IMR-90 (cell line): Measurements from ENCODE around the gene MMS19. TPM values are rescaled to one million over a fixed set of nuclear protein-coding genes. Genes with fewer than 3 reads are reported as not detected.

Experiments used
- ATAC-seq: fragments of 200-7000 bp; cut with Tn5 transposase; 2 replicates; pipeline ENCODE4 v1.9.1; 2020; ENCODE audit warnings: low read depth, mild to moderate bottlenecking, moderate library complexity
- BruUV-seq: library from RNA; stranded (reverse); fragments of 400-500 nt; replicated peaks from 2 replicates; lab custom pipeline; 2021; lab: Mats Ljungman, UMichigan
- CTCF ChIA-PET: fragments of 300-600 bp; formaldehyde crosslinking; extraction: SDS; loops from one replicate; lab custom pipeline; 2021; ENCODE audit warnings: antibody characterized with exemption; lab: Yijun Ruan, JAX
- POLR2A ChIA-PET: fragments of 300-600 bp; sonication (Branson Sonifier 250); formaldehyde crosslinking; loops from one replicate; lab custom pipeline; 2022; ENCODE audit warnings: antibody characterized with exemption; ENCODE audit not compliant: unreplicated experiment; lab: Charles Lee
- DNase-seq: peaks from one replicate; pipeline ENCODE4 v3.0.0; 2013
- H2AFZ ChIP-seq: replicated peaks from 2 replicates; pipeline ENCODE3; 2013; ENCODE audit warnings: low read length, mild to moderate bottlenecking; ENCODE audit not compliant: poor library complexity
- H2AK5ac ChIP-seq: 2 replicates; pipeline ENCODE4 v1.6.1; 2013; ENCODE audit warnings: low read depth, low read length, inconsistent platforms
- H2AK9ac ChIP-seq: replicated peaks from 2 replicates; pipeline ENCODE3; 2013; ENCODE audit warnings: mild to moderate bottlenecking, low read depth, low read length, moderate library complexity; ENCODE audit not compliant: poor library complexity
- H2BK120ac ChIP-seq: 2 replicates; pipeline ENCODE4 v1.6.1; 2013; ENCODE audit warnings: low read depth, low read length, inconsistent platforms
- H2BK15ac ChIP-seq: 3 replicates; pipeline ENCODE4 v1.6.1; 2013; ENCODE audit warnings: low read depth, low read length, inconsistent platforms
- H2BK20ac ChIP-seq: 2 replicates; pipeline ENCODE4 v1.6.1; 2013; ENCODE audit warnings: low read depth, mild to moderate bottlenecking, inconsistent platforms, low read length, moderate library complexity
- H2BK5ac ChIP-seq: 2 replicates; pipeline ENCODE4 v1.6.1; 2013; ENCODE audit warnings: mild to moderate bottlenecking, low read depth, low read length, inconsistent platforms; ENCODE audit not compliant: poor library complexity, severe bottlenecking
- H3K14ac ChIP-seq: replicated peaks from 2 replicates; pipeline ENCODE4 v1.6.1; 2013; ENCODE audit warnings: low read depth, low read length, inconsistent platforms
- H3K18ac ChIP-seq: 2 replicates; pipeline ENCODE4 v1.6.1; 2013; ENCODE audit warnings: low read depth, low read length, control low read depth
- H3K23ac ChIP-seq: 2 replicates; pipeline ENCODE4 v1.6.1; 2013; ENCODE audit warnings: low read depth, low read length, inconsistent platforms
- H3K27ac ChIP-seq: 2 replicates; pipeline ENCODE4 v1.5.1; 2013; ENCODE audit warnings: mild to moderate bottlenecking, control low read depth, low read length; ENCODE audit not compliant: insufficient read depth
- H3K27me3 ChIP-seq: 2 replicates; pipeline ENCODE4 v1.6.1; 2013; ENCODE audit warnings: low read length; ENCODE audit not compliant: control insufficient read depth, insufficient read depth
- H3K36me3 ChIP-seq: 2 replicates; pipeline ENCODE4 v1.6.1; 2013; ENCODE audit warnings: low read length, mixed read lengths; ENCODE audit not compliant: control insufficient read depth, insufficient read depth
- H3K4ac ChIP-seq: 2 replicates; pipeline ENCODE4 v1.6.1; 2013; ENCODE audit warnings: low read depth, low read length, inconsistent platforms
- H3K4me1 ChIP-seq: 2 replicates; pipeline ENCODE4 v1.6.1; 2013; ENCODE audit warnings: low read length, mixed read lengths; ENCODE audit not compliant: control insufficient read depth, insufficient read depth
- H3K4me2 ChIP-seq: 2 replicates; pipeline ENCODE4 v1.6.1; 2013; ENCODE audit warnings: low read depth, mild to moderate bottlenecking, control low read depth, low read length, moderate library complexity
- H3K4me3 ChIP-seq: 2 replicates; pipeline ENCODE4 v1.5.1; 2013; ENCODE audit warnings: low read depth, mild to moderate bottlenecking, control low read depth, low read length, moderate library complexity; ENCODE audit not compliant: insufficient read depth
- H3K56ac ChIP-seq: 2 replicates; pipeline ENCODE4 v1.6.1; 2013; ENCODE audit warnings: low read length, inconsistent platforms; ENCODE audit not compliant: insufficient read depth; ENCODE audit errors: extremely low read depth
- H3K79me1 ChIP-seq, 2 experiments: 2 replicates each; pipeline ENCODE4 v1.6.1; 2013; ENCODE audit warnings: low read length in 2 of 2, inconsistent platforms in 1 of 2, low read depth in 1 of 2
- H3K9ac ChIP-seq: 2 replicates; pipeline ENCODE4 v1.6.1; 2013; ENCODE audit warnings: low read depth, low read length, control low read depth
- H3K9me1 ChIP-seq: 2 replicates; pipeline ENCODE4 v1.6.1; 2013; ENCODE audit warnings: low read length, inconsistent platforms; ENCODE audit not compliant: insufficient read depth
- H3K9me3 ChIP-seq: 2 replicates; pipeline ENCODE4 v1.6.1; 2013; ENCODE audit warnings: low read length; ENCODE audit not compliant: control insufficient read depth, insufficient read depth
- H4K20me1 ChIP-seq: 2 replicates; pipeline ENCODE4 v1.6.1; 2013; ENCODE audit warnings: low read length, inconsistent platforms; ENCODE audit not compliant: insufficient read depth
- H4K5ac ChIP-seq: 2 replicates; pipeline ENCODE4 v1.6.1; 2013; ENCODE audit warnings: mild to moderate bottlenecking, low read depth, low read length, control low read depth
- H4K8ac ChIP-seq, 2 experiments: 2 replicates each; pipeline ENCODE4 v1.6.1; 2013; ENCODE audit warnings: low read depth in 2 of 2, low read length in 2 of 2, control low read depth in 1 of 2, inconsistent platforms in 1 of 2
- H4K91ac ChIP-seq: 2 replicates; pipeline ENCODE4 v1.6.1; 2013; ENCODE audit warnings: low read depth, low read length, inconsistent platforms; ENCODE audit not compliant: insufficient read depth
- BHLHE40 ChIP-seq: fragments of 150-350 bp; IDR thresholded peaks from 2 replicates; pipeline ENCODE4 v1.6.1; 2016; ENCODE audit warnings: mild to moderate bottlenecking, low read depth, low read length
- CEBPB ChIP-seq: IDR thresholded peaks from 2 replicates; pipeline ENCODE4 v1.6.1; 2012; ENCODE audit warnings: low read depth, low read length, improper control_type of control experiment
- CHD1 ChIP-seq: IDR thresholded peaks from 2 replicates; pipeline ENCODE4 v1.6.1; 2012; ENCODE audit warnings: low read depth, low read length, improper control_type of control experiment
- FOS ChIP-seq: fragments of 150-350 bp; IDR thresholded peaks from 2 replicates; pipeline ENCODE4 v1.6.1; 2016; ENCODE audit warnings: low read depth, low read length
- MAFK ChIP-seq: IDR thresholded peaks from 2 replicates; pipeline ENCODE4 v1.6.1; 2012; ENCODE audit warnings: low read depth, low read length, improper control_type of control experiment
- MAZ ChIP-seq: IDR thresholded peaks from 2 replicates; pipeline ENCODE4 v1.6.1; 2012; ENCODE audit warnings: low read depth, mild to moderate bottlenecking, low read length, improper control_type of control experiment, moderate library complexity, borderline replicate concordance
- MXI1 ChIP-seq: IDR thresholded peaks from 2 replicates; pipeline ENCODE4 v1.6.1; 2012; ENCODE audit warnings: low read depth, mild to moderate bottlenecking, low read length, moderate library complexity, borderline replicate concordance
- NFE2L2 ChIP-seq: fragments of 150-350 bp; IDR thresholded peaks from 2 replicates; pipeline ENCODE4 v1.6.1; 2016; ENCODE audit warnings: low read depth, mild to moderate bottlenecking, low read length
- POLR2A ChIP-seq: IDR thresholded peaks from 2 replicates; pipeline ENCODE4 v1.6.1; 2012; ENCODE audit warnings: mild to moderate bottlenecking, low read depth, low read length
- RAD21 ChIP-seq: IDR thresholded peaks from 2 replicates; pipeline ENCODE4 v1.6.1; 2012; ENCODE audit warnings: low read length, improper control_type of control experiment
- RCOR1 ChIP-seq: IDR thresholded peaks from 2 replicates; pipeline ENCODE4 v1.6.1; 2012; ENCODE audit warnings: mild to moderate bottlenecking, low read length, improper control_type of control experiment; ENCODE audit not compliant: insufficient replicate concordance
- RFX5 ChIP-seq: IDR thresholded peaks from 2 replicates; pipeline ENCODE4 v1.8.0; 2012; ENCODE audit warnings: low read depth, mild to moderate bottlenecking, low read length, moderate library complexity
- SMC3 ChIP-seq: fragments of 150-350 bp; IDR thresholded peaks from 2 replicates; pipeline ENCODE4 v1.6.1; 2016; ENCODE audit warnings: low read depth, mild to moderate bottlenecking, antibody characterized with exemption, low read length, moderate library complexity
- WGBS, 2 experiments: methylation state at CpG; one replicate each; pipeline versions ENCODE4 v1.1.5 to v1.1.7; 2013; ENCODE audit warnings: missing lambda C conversion rate in 2 of 2; ENCODE audit not compliant: insufficient read length in 1 of 2; ENCODE audit errors: extremely low coverage in 2 of 2; 5-methylcytosine and 5-hydroxymethylcytosine counted together
- dilution Hi-C: fragments of 300-500 bp; cut with HindIII; formaldehyde crosslinking; loops from one replicate; pipeline ENCODE4 v1.14.3; 2018; ENCODE audit warnings: low sequenced_read_pairs; ENCODE audit not compliant: unreplicated experiment
- in situ Hi-C: fragments of 300-500 bp; cut with MboI; formaldehyde crosslinking; loops from 3 replicates; pipeline ENCODE4 v1.14.3; 2019; ENCODE audit warnings: low sequenced_read_pairs, inconsistent platforms, mixed read lengths
- intact Hi-C: fragments of 100-400 bp; cut with micrococcal nuclease; formaldehyde crosslinking; loops from 2 replicates; pipeline ENCODE4 v1.10.0; 2022
- polyA plus RNA-seq, 3 experiments: library from polyadenylated mRNA; depleted of rRNA; stranded (reverse); fragments of >200 nt; gene quantifications; 2 replicates each; pipeline ENCODE4 v1.2.3, GENCODE V29; 2012; ENCODE audit warnings: low replicate concordance in 1 of 3
- total RNA-seq: library from RNA; depleted of rRNA; stranded (reverse); fragments of >200 nt; gene quantifications from 2 replicates; pipeline ENCODE4 v1.2.3, GENCODE V29; 2012
- TF ChIP-seq, protein P1 (sequence below): fragments of 150-350 bp; IDR thresholded peaks from 2 replicates; pipeline ENCODE4 v1.6.1; 2017; ENCODE audit warnings: mild to moderate bottlenecking, antibody characterized with exemption, low read length, low read depth
- TF ChIP-seq, protein P2 (sequence below): fragments of 150-350 bp; IDR thresholded peaks from 2 replicates; pipeline ENCODE4 v1.6.1; 2016; ENCODE audit warnings: low read depth, mild to moderate bottlenecking, low read length, moderate library complexity, borderline replicate concordance
- TF ChIP-seq, protein P3 (sequence below): conservative IDR thresholded peaks from 2 replicates; pipeline ENCODE4 v1.5.1; 2012; ENCODE audit warnings: mild to moderate bottlenecking, low read depth, low read length, improper control_type of control experiment

MMS19 gene
- total and polyA plus RNA-seq, 2 of the 4 experiments (the other 2 are of a cell fraction): 70.1 to 72.7 TPM

- Histone ChIP-seq H3K23ac (no peak overlapping the region), H3K4me2 (no peak overlapping the region), H3K4ac (no peak overlapping the region), H2BK20ac (no peak overlapping the region), H4K5ac (no peak overlapping the region), H4K91ac (no peak overlapping the region), H2BK120ac (no peak overlapping the region), H4K20me1 (peaks cover 11% of the 10 kb centered on the region; the same call in 1 of the 2 replicates), H2BK15ac (no peak overlapping the region), H3K9ac (no peak overlapping the region), H4K8ac (no peak overlapping the region), H2AFZ (no peak overlapping the region), H3K9me1 (no peaks in the 10 kb centered on the region), H3K14ac (no peak overlapping the region), H3K4me3 (no peak overlapping the region), H3K79me1 (peaks cover 15% of the 10 kb centered on the region in 2 experiments; a peak in 3 of 4 replicates), H3K27ac (no peak overlapping the region), H3K18ac (no peak overlapping the region), H3K56ac (no peak overlapping the region), H3K36me3 (peaks cover 79% of the 10 kb centered on the region), H2AK5ac (no peak overlapping the region), H2BK5ac (no peak overlapping the region), H3K4me1 (peaks cover 8% of the 10 kb centered on the region), H3K27me3 (no peaks in the 10 kb centered on the region), H2AK9ac (no peak overlapping the region), H3K9me3 (no peaks in the 10 kb centered on the region)
- ATAC-seq (no peak), DNase-seq (no peak)
- ChIA-PET CTCF (interaction anchor here (1.0 kb wide), 1 partner anchor 54 kb away, joined by 3 read pairs; no protein-coding TSS in a partner anchor), POLR2A (no interaction called here)
- no TSS peak for BruUV-seq
- no peak for TF ChIP-seq BHLHE40
- no peak for TF ChIP-seq MAZ
- TF ChIP-seq RFX5: no peak
- TF ChIP-seq POLR2A: no peak
- TF ChIP-seq CEBPB: no peak
- TF ChIP-seq, protein P1, sequence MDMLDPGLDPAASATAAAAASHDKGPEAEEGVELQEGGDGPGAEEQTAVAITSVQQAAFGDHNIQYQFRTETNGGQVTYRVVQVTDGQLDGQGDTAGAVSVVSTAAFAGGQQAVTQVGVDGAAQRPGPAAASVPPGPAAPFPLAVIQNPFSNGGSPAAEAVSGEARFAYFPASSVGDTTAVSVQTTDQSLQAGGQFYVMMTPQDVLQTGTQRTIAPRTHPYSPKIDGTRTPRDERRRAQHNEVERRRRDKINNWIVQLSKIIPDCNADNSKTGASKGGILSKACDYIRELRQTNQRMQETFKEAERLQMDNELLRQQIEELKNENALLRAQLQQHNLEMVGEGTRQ: no peak
- no peak for TF ChIP-seq MAFK
- TF ChIP-seq, protein P2, sequence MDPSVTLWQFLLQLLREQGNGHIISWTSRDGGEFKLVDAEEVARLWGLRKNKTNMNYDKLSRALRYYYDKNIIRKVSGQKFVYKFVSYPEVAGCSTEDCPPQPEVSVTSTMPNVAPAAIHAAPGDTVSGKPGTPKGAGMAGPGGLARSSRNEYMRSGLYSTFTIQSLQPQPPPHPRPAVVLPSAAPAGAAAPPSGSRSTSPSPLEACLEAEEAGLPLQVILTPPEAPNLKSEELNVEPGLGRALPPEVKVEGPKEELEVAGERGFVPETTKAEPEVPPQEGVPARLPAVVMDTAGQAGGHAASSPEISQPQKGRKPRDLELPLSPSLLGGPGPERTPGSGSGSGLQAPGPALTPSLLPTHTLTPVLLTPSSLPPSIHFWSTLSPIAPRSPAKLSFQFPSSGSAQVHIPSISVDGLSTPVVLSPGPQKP: no peak
- no peak for TF ChIP-seq NFE2L2
- TF ChIP-seq FOS: no peak
- TF ChIP-seq, protein P3, sequence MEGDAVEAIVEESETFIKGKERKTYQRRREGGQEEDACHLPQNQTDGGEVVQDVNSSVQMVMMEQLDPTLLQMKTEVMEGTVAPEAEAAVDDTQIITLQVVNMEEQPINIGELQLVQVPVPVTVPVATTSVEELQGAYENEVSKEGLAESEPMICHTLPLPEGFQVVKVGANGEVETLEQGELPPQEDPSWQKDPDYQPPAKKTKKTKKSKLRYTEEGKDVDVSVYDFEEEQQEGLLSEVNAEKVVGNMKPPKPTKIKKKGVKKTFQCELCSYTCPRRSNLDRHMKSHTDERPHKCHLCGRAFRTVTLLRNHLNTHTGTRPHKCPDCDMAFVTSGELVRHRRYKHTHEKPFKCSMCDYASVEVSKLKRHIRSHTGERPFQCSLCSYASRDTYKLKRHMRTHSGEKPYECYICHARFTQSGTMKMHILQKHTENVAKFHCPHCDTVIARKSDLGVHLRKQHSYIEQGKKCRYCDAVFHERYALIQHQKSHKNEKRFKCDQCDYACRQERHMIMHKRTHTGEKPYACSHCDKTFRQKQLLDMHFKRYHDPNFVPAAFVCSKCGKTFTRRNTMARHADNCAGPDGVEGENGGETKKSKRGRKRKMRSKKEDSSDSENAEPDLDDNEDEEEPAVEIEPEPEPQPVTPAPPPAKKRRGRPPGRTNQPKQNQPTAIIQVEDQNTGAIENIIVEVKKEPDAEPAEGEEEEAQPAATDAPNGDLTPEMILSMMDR: no peak
- no peak for TF ChIP-seq CHD1
- TF ChIP-seq RCOR1: no peak
- no peak for TF ChIP-seq MXI1
- no peak for TF ChIP-seq RAD21
- TF ChIP-seq SMC3: no peak
- WGBS, 2 experiments: 90% methylated on average over 6 of the region's 7 CpGs; no CpG with 5 or more reads in 1 of the 2 experiments
- intact Hi-C loops: loop anchor here (2.0 kb wide), 1 partner anchor 181 kb away; no protein-coding TSS in a partner anchor
- in situ Hi-C loops: no loop called here
- dilution Hi-C loops: no loop called here
These were observed 32.2 kb downstream of the MMS19 start for GRCh38 chr10:97465982-97466381.
